DOHH2 (cell line): ENCODE data around the gene TFAP2C.

Source experiments
- CTCF ChIP-seq: fragments of 200-600 bp; sonication (generic); IDR thresholded peaks from one replicate; pipeline ENCODE4 v1.5.1; 2014; ENCODE audit warnings: antibody characterized with exemption, mild to moderate bottlenecking, low read depth, low read length; ENCODE audit not compliant: poor library complexity, severe bottlenecking
- EZH2phosphoT487 ChIP-seq: fragments of 200-600 bp; sonication (generic); IDR thresholded peaks from 2 replicates; pipeline ENCODE4 v1.6.1; 2017; ENCODE audit warnings: borderline replicate concordance, mild to moderate bottlenecking, antibody characterized with exemption, low read length, moderate library complexity, mixed read lengths

GRCh38 chr20:56584916-56585315 lies 44.2 kb upstream of the TFAP2C start:
- TF ChIP-seq CTCF: no peak
- no peak for TF ChIP-seq EZH2phosphoT487
